Astrocyte of the cerebellum (primary cell): ENCODE measurements around the gene TOE1.

Source experiments
- DNase-seq: peaks from one replicate; pipeline ENCODE4 v3.0.0-alpha.2; 2011; ENCODE audit warnings: low read depth
- H3K4me3 ChIP-seq: 2 replicates; pipeline ENCODE4 v1.5.1; 2011; ENCODE audit warnings: mild to moderate bottlenecking, low read depth, low read length, moderate library complexity
- in situ Hi-C: cut with HindIII; loops from 2 replicates; pipeline ENCODE4 v1.10.0; 2017; ENCODE audit warnings: low sequenced_read_pairs
- TF ChIP-seq, protein P1 (sequence below): IDR thresholded peaks from 2 replicates; pipeline ENCODE4 v1.5.1; 2012; ENCODE audit warnings: low read length, low read depth, moderate library complexity, mild to moderate bottlenecking; ENCODE audit errors: missing control alignments

Gene TOE1

DNA sequence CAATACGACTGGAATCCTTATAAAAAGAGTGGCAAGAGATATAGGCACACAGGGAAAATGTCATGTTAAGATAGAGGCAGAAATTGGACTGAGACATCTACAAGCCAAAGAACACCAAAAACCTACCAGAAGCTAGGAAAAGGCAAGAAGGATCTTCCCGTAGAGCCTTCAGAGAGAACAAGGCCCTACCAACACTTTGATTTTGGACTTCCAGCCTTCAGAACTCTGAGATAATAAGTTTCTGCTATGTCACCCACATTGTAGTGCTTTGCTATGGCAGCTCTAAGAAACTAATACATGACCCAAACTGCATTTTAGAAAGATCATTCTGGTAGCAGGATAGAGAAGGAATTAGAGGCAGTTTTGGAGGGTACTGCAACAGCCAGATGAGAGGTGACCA lies 24.3 kb downstream of the TOE1 start:
- in situ Hi-C loops: no loop called here
- TF ChIP-seq, protein P1, sequence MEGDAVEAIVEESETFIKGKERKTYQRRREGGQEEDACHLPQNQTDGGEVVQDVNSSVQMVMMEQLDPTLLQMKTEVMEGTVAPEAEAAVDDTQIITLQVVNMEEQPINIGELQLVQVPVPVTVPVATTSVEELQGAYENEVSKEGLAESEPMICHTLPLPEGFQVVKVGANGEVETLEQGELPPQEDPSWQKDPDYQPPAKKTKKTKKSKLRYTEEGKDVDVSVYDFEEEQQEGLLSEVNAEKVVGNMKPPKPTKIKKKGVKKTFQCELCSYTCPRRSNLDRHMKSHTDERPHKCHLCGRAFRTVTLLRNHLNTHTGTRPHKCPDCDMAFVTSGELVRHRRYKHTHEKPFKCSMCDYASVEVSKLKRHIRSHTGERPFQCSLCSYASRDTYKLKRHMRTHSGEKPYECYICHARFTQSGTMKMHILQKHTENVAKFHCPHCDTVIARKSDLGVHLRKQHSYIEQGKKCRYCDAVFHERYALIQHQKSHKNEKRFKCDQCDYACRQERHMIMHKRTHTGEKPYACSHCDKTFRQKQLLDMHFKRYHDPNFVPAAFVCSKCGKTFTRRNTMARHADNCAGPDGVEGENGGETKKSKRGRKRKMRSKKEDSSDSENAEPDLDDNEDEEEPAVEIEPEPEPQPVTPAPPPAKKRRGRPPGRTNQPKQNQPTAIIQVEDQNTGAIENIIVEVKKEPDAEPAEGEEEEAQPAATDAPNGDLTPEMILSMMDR: no peak
- no peak for DNase-seq
- H3K4me3 ChIP-seq: no peak overlapping the region

DNA sequence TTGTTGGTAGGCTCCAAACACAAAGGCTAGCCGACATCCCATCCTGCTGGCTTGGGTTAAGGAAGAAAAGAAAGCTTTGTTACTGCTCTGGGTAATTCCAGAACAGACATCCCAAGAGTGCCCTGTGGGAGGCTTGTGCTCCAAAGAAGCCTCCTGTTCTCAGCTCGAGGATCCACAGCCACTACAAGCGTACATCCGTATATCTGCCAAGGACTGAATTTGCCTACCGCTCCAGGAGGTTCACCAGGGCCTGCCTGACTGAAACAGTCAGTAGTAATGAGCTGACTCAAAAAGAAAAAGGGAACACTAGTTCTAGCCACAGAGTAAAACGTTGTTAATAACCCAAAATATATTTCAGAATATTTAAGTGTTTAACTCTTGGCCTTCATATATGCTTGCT lies 25.1 kb downstream of the TOE1 start:
- TF ChIP-seq, protein P1: no peak
- in situ Hi-C loops: no loop called here
- no peak overlapping the region for H3K4me3 ChIP-seq
- no peak for DNase-seq

DNA sequence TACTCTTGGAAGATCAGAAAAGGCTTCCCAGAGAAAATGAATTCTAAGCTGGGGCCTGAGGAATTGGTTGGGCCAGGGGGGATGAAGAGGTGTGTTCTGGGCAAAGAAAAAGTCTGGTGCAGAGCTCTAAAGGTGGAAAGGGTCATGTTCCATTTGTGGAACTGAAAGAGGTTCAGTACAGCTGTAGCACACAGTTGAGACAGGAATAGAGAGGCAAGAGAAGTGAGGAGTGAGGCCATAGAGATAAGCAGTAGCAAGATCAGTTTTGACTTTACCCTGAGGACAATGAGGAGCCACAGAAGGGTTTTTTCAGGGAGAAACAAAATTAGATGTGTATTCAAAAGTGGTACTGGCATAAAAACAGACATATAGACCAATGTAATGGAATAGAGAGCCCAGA lies 30.6 kb downstream of the TOE1 start:
- in situ Hi-C loops: no loop called here
- DNase-seq: no peak
- TF ChIP-seq, protein P1: no peak
- H3K4me3 ChIP-seq: no peak overlapping the region

DNA sequence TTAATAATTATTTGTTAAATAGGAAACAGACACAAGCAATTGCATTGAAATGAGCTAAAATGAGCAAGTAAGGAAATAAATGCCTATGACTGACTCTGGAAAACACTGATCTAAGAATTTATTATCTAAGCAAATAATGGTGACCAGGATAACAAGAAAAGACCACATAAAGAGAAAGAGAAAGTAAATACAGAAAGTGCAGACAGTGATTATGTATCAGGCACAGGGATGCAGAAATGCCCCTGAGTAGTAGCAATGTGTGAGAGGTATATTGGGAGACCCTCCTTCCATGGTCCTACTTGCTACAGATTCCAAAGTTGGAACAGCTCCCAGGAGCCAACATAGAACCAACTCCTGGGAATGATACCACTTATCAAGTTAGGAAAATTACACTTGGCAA lies 33.6 kb downstream of the TOE1 start:
- in situ Hi-C loops: no loop called here
- DNase-seq: no peak
- TF ChIP-seq, protein P1: no peak
- no peak overlapping the region for H3K4me3 ChIP-seq

DNA sequence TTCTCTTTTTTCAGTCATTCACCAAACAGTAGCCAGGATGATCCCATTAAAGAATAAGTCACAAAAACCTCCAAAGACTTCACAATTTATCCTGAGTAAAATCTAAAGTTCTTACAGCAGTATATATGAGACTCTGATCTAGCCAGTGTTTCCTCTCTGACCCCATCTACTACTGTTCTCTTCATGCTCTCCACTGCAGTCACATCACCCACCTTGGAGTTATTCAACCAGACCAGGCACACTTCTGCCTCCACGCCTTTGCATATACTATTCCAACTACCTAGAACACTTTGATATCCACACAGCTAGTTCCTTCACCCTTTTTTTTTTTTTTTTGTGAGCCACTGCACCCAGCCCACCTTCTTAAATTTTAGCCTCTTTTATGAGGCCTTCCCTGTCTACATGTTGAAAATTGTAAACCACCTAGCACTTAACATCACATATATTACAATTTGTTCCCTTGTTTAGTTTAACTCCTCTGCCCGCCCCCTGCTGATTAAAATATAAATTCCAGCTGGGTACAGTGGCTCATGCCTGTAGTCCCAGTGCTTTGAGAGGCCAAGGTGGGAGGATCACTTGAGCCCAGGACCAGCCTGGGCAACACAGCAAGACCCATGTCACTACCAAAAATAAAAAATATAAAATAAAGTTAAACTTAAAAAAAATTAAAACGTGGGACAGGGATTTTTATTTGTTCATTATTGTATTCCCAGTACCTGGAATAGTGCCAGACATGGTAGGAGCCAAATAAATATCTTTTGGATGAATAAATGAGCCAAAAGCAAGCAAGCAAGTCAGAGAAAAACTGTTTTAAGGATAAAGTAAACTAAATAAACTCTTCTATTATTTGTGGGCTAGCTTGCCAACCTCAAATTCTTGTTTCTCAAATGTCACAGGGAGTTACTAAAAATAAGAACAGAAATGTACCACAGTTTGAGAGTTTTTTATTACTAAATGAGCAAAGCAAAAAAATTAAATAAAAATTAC lies 35.4 kb downstream of the TOE1 start:
- TF ChIP-seq, protein P1: no peak

DNA sequence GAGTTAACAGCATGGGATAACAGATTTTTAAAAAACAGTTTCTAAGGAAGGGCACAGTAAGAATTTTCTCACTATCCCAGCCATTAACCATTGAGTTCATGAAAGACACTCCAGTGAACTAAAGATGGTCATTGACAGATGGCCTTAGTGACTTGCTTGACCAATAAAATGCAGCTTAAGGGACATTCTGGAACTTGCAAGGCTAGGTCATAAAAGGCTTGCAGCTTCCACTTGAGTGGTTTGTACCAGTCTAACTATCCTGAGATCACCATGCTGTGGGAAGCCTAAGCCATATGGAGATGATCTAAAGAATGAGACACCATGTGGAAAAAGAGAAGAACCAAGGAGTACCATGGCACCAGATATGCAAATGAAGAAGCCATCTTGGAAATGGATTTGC lies 38.2 kb downstream of the TOE1 start:
- TF ChIP-seq, protein P1: no peak
- DNase-seq: no peak
- in situ Hi-C loops: no loop called here
- no peak overlapping the region for H3K4me3 ChIP-seq

More for the DNA sequence above, 35.4 kb downstream of the TOE1 start:
- no peak overlapping the region for H3K4me3 ChIP-seq
- DNase-seq: no peak
- in situ Hi-C loops: no loop called here
